ENCODE data around the gene TBCK.

TBCK gene

GRCh38 chr4:106306561-106306960 is 9.4 kb downstream of the TBCK start:
- no peak for DNase-seq (ENCODE audit: extremely low spot score)
- ChIA-PET POLR2A (interaction anchor here (1.4 kb wide), 1 partner anchor 9 kb away, joined by 9 read pairs; the partner anchor contains the start of gene TBCK), CTCF (interaction anchor here (1.6 kb wide), 1 partner anchor 40 kb away, joined by 3 read pairs; no protein-coding TSS in a partner anchor)
- TF ChIP-seq CTCF (IDR thresholded peaks at IDR 0.05; ENCODE audit: control extremely low read depth, extremely low read depth, low read depth, missing control alignments), result no peak

GRCh38 chr4:106305435-106306055 is 10.5 kb downstream of the TBCK start:
- ChIA-PET POLR2A (interaction anchor here (1.4 kb wide), 1 partner anchor 10 kb away, joined by 9 read pairs; the partner anchor contains the start of gene TBCK), CTCF (interaction anchor here (1.6 kb wide), 1 partner anchor 39 kb away, joined by 3 read pairs; no protein-coding TSS in a partner anchor)
- no peak for TF ChIP-seq CTCF (IDR thresholded peaks at IDR 0.05; ENCODE audit: control extremely low read depth, extremely low read depth, low read depth, missing control alignments)
- DNase-seq (ENCODE audit: extremely low spot score), result no peak

GRCh38 chr4:106304632-106305031 is 11.4 kb downstream of the TBCK start:
- no peak for DNase-seq (ENCODE audit: extremely low spot score)
- ChIA-PET POLR2A (no interaction called here), CTCF (no interaction called here)
- TF ChIP-seq CTCF (IDR thresholded peaks at IDR 0.05; ENCODE audit: control extremely low read depth, extremely low read depth, low read depth, missing control alignments), result no peak

- no peak for DNase-seq (ENCODE audit: extremely low spot score)
- POLR2A ChIA-PET, result no interaction called here
- CTCF ChIA-PET, result no interaction called here
- no peak for TF ChIP-seq CTCF (IDR thresholded peaks at IDR 0.05; ENCODE audit: control extremely low read depth, extremely low read depth, low read depth, missing control alignments)
Observed at GRCh38 chr4:106303548-106304281, 12.3 kb downstream of the TBCK start.

- no peak for TF ChIP-seq CTCF (IDR thresholded peaks at IDR 0.05; ENCODE audit: control extremely low read depth, extremely low read depth, low read depth, missing control alignments)
- CTCF ChIA-PET, result interaction anchor here (1.3 to 1.8 kb wide), 2 partner anchors 10 to 21 kb away, joined by 3 to 5 read pairs; no protein-coding TSS in a partner anchor
- POLR2A ChIA-PET, result no interaction called here
- no peak for DNase-seq (ENCODE audit: extremely low spot score)
Observed at GRCh38 chr4:106302062-106302438, 14.0 kb downstream of the TBCK start.

GRCh38 chr4:106301393-106302061 is 14.5 kb downstream of the TBCK start:
- DNase-seq (ENCODE audit: extremely low spot score), result no peak
- CTCF ChIA-PET, result interaction anchor here (0.9 to 1.8 kb wide), 3 partner anchors 8 to 21 kb away, joined by 3 to 5 read pairs (median 3); no protein-coding TSS in a partner anchor
- TF ChIP-seq CTCF (IDR thresholded peaks at IDR 0.05; ENCODE audit: control extremely low read depth, extremely low read depth, low read depth, missing control alignments), result no peak
- POLR2A ChIA-PET, result interaction anchor here (1.1 kb wide), 1 partner anchor 14 kb away, joined by 5 read pairs; the partner anchor contains the start of gene TBCK

Data from GM10248 (cell line).